ENCODE data around the gene CIDEB.
A peak's percentile ranks its signal among the peaks of the same experiment; 100 is the strongest.

Gene CIDEB

DNA sequence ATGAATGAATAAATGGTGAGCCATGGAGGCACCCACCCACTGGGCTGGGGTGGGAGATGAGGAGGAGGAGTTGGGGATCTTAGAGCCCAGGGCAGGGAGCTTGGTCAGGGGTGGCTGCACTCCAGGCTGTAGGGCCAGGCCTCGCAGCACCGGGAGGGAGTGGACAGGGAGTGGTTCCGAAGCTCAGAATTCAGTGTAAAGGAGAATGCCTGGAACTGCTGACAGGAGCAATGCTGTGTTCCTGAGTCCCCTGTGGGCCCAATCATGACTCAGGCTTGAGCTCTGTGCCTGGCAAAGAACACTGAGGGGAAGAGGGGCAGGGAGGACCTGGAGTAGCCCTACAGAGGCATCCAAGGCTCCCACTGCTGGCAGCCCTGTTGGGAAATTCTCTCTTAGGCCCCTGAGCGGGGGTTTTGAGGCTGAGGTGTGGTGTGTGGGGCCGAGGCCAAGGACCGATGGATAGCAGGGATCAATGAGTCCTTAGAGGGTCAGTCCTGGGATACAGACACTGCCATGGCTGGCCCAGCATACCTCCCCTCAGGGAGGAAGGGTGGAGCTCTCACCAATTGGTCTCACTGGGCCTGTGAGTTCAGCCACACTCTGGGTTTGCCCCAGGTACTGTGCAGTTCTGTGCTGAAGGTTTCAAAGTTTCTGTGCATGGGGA is 26.8 kb downstream of the CIDEB start:
- no peak overlapping the region for H3K4me3 Mint-ChIP-seq
- H3K4me1 Mint-ChIP-seq, result peaks cover 56 to 72% of the 10 kb centered on the region in 2 donors
- peaks cover 9 to 15% of the 10 kb centered on the region in 2 donors for H3K36me3 Mint-ChIP-seq
- H3K27ac Mint-ChIP-seq, result peak overlapping the region; percentile 91
- DNase-seq (no peak), ATAC-seq (replicated peaks) (no peak)
- H3K27me3 Mint-ChIP-seq, result no peaks in the 10 kb centered on the region
- peaks cover 7 to 8% of the 10 kb centered on the region in 2 donors for H3K9me3 Mint-ChIP-seq

DNA sequence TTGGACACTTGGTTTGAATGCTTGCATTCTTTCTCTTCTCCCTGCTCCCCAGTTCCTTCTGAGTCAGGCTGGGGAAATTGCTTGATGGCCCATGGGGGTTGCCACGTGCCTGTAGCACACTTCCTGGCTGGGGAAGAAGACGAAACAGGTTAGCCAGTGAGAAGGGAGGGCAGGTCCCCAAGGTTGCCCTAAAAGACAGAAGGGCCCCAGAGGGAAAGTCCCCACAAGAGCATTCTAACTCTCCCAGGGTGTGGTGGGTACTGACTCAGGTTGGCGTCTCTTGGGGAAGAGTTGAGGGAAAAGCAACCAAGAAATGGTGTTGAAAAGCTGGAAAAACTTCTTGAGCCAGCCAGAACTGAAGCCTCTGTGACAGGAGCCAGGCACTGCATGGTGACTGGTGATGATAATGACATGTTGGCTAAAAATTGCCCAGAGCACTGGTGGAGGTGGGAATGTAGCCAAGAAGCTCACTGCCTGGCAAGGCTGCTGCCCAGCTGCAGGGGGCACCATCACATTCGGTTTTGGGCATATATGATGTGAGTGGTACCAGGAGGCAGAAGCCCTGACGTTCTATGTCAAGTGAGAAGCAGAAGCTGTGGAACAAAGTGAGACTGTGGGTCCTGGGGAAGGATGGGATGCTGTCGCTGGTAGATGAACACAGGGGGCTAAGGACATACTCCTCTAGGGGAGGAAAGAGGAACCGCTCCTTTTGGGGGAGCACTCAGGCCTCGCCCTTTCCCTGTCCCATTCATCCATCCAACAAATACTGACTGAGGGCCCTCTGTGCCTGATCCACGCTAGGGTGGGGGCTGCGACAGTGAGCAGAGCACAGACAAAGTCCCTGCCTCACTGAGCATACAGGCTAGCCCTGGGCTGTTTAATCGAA is 28.2 kb downstream of the CIDEB start:
- Mint-ChIP-seq H3K27me3 (no peaks in the 10 kb centered on the region), H3K4me1 (peaks cover 62 to 76% of the 10 kb centered on the region in 2 donors), H3K27ac (peak overlapping the region; percentile 81), H3K36me3 (peaks cover 8 to 15% of the 10 kb centered on the region in 2 donors), H3K9me3 (peaks cover 7 to 8% of the 10 kb centered on the region in 2 donors), H3K4me3 (peak overlapping the region; percentile 8 to 36)
- ATAC-seq (replicated peaks) (peak; percentile 89), DNase-seq (peak; percentile 67)

DNA sequence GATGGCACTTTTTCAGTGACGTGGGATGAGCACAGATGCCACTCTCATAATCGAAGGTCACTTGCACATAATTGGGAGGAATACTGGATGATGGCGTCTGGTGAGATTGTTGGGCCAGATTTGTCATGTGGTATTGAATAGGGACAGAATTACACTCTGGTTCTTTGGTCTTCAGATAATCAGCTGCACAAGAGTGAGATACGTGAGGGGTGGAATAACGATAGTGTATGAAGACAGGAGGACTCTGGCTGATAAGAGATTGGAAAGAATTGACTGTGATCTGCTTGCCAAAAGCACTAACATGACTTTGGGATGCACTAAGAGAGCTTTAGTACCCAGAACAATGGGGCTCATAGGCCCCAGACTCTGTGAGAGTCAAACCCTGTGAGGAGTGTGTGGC is 29.4 kb downstream of the CIDEB start:
- no peak for DNase-seq
- peaks cover 8 to 15% of the 10 kb centered on the region in 2 donors for H3K36me3 Mint-ChIP-seq
- H3K9me3 Mint-ChIP-seq, result peaks cover 7 to 8% of the 10 kb centered on the region in 2 donors
- H3K27ac Mint-ChIP-seq, result peak overlapping the region; percentile 81
- no peak for ATAC-seq (replicated peaks)
- H3K4me3 Mint-ChIP-seq, result peak overlapping the region in 1 of 2 donors; percentile 0
- no peaks in the 10 kb centered on the region for H3K27me3 Mint-ChIP-seq
- peaks cover 65 to 87% of the 10 kb centered on the region in 2 donors for H3K4me1 Mint-ChIP-seq

DNA sequence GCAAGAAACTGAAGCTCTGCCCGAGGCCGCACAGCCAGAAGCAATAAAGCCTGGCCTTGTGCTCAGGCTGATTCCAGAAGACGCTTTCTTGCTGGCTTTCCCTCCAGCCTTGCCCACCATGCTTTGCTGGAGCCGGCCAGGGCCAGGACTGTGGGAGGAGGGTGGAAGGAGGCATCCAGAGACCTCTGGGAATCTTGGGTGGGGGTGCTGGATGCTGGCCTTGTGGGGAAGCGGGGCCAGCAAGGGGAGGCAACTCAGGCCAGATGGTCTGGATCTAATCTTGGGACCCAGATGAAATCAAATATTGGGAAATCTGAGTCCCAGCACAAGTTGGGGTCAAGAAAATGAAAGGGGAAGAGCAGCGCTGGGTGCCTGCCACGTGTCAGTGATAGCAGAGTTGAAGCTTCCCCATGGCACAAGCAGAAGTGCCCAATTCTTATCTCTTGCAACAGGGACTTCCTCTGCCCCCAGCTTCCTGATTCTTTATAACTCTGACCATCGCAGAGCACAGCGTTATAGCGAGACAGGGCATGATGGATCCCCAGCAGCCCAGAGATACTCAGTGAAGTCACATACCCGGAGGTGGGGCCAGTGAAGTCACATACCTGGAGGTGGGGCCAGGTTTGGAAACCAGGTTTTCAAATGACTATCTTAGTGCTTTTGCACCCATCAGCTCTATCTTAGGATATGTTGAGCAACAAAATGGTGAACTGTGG is 30.0 kb downstream of the CIDEB start:
- peak; percentile 9 to 13 for ATAC-seq (replicated peaks)
- H3K36me3 Mint-ChIP-seq, result peaks cover 8 to 15% of the 10 kb centered on the region in 2 donors
- H3K4me1 Mint-ChIP-seq, result peaks cover 70 to 93% of the 10 kb centered on the region in 2 donors
- H3K9me3 Mint-ChIP-seq, result peaks cover 7 to 8% of the 10 kb centered on the region in 2 donors
- H3K27me3 Mint-ChIP-seq, result no peaks in the 10 kb centered on the region
- peak overlapping the region; percentile 81 for H3K27ac Mint-ChIP-seq
- H3K4me3 Mint-ChIP-seq, result peak overlapping the region; percentile 18 to 22
- peak; percentile 21 for DNase-seq

DNA sequence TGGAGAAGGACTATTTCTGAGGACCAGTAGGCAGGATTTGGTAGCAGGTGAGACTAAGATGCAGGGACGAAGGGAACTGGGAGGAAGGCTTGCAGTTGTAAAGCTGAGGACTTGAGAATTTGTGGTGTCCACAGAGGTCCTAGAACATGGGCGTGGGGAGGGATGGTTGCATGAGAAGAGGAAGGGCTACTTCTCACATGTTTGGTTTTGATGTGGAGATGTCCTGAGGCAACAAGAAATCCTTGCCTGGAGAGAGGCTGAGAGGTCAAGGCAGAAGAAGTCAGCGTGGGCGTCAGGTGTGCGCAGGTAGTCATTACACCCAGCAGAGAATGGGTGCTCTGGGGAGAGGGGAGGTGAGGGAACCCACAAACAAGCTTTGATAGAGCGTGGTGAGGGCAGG is 30.7 kb downstream of the CIDEB start:
- ATAC-seq (replicated peaks), result no peak
- Mint-ChIP-seq H3K36me3 (peaks cover 8 to 18% of the 10 kb centered on the region in 2 donors), H3K27ac (peak overlapping the region; percentile 81), H3K4me1 (peaks cover 73 to 93% of the 10 kb centered on the region in 2 donors), H3K9me3 (peaks cover 7 to 8% of the 10 kb centered on the region in 2 donors), H3K4me3 (peak overlapping the region; percentile 2 to 39), H3K27me3 (no peaks in the 10 kb centered on the region)
- DNase-seq, result no peak

DNA sequence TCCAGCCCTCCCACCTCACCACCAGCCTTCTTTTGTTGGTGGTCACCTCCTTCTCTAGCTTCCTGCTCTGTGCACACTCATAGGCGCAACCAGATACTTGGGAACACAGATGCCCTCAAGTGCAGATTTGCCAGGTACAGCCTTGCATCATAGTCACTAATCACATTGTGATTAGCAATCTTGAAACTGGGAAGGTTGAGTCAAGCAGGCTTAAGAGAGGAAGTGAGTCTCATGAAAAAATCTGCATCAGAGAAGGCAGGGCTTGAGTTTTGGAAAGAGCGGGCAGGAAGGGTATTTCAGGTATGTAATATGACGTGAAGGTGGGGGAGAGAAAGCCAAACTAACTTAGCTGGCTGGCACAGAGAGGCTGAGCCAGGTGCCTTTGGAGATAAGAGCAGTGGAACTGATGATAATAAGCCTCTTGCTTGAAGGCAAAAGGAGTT is 33.7 kb downstream of the CIDEB start:
- Mint-ChIP-seq H3K27ac (peak overlapping the region; percentile 77), H3K36me3 (peaks cover 13 to 22% of the 10 kb centered on the region in 2 donors), H3K4me3 (peak overlapping the region; percentile 22 to 25), H3K4me1 (peaks cover 55 to 77% of the 10 kb centered on the region in 2 donors), H3K9me3 (peaks cover 7 to 8% of the 10 kb centered on the region in 2 donors), H3K27me3 (no peaks in the 10 kb centered on the region)
- ATAC-seq (replicated peaks), result peak; percentile 67 to 72
- peak; percentile 66 for DNase-seq

DNA sequence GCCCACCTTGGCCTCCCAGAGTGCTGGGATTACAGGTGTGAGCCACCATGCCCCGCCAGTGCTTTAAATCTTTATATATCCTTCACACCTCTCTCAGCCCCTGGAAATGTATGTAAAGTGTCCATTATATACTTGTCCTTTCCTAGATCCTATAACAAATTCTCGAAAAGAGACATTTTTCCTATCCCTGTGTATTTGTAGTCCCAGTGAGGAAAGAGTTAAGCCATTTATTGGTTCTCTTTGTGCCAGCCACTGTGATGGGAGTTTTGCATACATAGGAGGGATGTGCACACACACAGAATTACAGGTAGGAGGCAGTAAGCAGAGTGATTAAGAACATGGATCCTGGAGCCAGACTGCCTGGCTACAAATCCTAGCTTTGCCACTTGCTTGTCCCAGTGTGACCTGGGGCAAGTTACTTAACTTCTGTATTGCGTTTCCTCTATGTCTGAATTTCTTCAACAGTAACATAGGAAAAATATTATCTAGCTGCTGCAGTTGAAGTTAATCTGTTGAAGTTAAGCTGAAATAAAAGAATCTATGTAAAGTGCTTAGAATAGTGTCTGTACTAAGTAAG is 34.3 kb downstream of the CIDEB start:
- Mint-ChIP-seq H3K36me3 (peaks cover 13 to 24% of the 10 kb centered on the region in 2 donors), H3K27me3 (no peaks in the 10 kb centered on the region), H3K4me3 (no peak overlapping the region), H3K27ac (peak overlapping the region; percentile 77), H3K9me3 (peaks cover 5% of the 10 kb centered on the region in 2 donors), H3K4me1 (peaks cover 51 to 71% of the 10 kb centered on the region in 2 donors)
- DNase-seq, result no peak
- ATAC-seq (replicated peaks), result no peak

DNA sequence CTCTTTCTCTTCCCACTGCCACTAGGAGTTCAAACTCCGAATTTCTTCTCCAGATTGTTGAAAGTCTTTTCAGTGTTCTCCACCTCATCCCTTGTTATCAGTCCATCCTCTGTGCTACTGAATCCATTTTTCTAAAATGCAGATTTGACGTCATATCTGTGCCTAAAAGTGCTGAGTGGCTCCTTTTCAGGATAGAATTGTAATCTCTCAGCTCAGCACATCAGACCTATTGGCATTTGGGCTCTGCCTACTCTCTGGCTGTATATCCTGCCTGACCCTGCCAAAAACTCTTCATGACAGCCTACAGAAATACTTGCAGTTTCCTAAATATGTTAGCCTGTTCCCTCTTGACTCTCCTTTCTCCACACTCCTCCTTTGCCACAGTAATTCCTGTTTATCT is 35.3 kb downstream of the CIDEB start:
- peak overlapping the region; percentile 92 for H3K27ac Mint-ChIP-seq
- H3K27me3 Mint-ChIP-seq, result no peaks in the 10 kb centered on the region
- peak overlapping the region; percentile 26 to 27 for H3K4me3 Mint-ChIP-seq
- DNase-seq (no peak), ATAC-seq (replicated peaks) (no peak)
- peaks cover 11 to 23% of the 10 kb centered on the region in 2 donors for H3K36me3 Mint-ChIP-seq
- H3K4me1 Mint-ChIP-seq, result peaks cover 40 to 60% of the 10 kb centered on the region in 2 donors
- H3K9me3 Mint-ChIP-seq, result no peaks in the 10 kb centered on the region

DNA sequence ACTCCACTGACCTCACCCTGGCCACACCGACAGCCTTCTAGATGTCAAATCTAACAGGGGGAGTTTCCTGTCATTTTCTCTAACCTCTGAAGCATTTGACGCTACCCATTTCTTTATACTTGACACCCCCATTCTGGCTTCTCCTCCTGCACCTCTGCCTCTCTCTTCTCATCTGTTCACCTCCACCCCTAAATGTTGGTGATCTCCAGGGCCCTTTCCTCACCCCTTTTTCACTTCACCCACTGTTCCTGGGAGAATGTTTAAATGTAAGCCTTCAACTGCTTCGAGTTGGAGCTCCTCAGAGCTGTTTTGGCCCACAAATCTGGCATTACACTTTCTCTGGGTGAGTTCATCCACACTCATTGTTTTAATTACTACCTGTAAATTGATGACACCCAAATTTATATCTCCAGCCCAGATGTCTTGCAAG is 35.9 kb downstream of the CIDEB start:
- peaks cover 38 to 54% of the 10 kb centered on the region in 2 donors for H3K4me1 Mint-ChIP-seq
- peak overlapping the region; percentile 92 for H3K27ac Mint-ChIP-seq
- ATAC-seq (replicated peaks) (no peak), DNase-seq (no peak)
- no peaks in the 10 kb centered on the region for H3K27me3 Mint-ChIP-seq
- H3K36me3 Mint-ChIP-seq, result peaks cover 17 to 25% of the 10 kb centered on the region in 2 donors
- H3K4me3 Mint-ChIP-seq, result peak overlapping the region; percentile 93 to 95
- no peaks in the 10 kb centered on the region for H3K9me3 Mint-ChIP-seq

DNA sequence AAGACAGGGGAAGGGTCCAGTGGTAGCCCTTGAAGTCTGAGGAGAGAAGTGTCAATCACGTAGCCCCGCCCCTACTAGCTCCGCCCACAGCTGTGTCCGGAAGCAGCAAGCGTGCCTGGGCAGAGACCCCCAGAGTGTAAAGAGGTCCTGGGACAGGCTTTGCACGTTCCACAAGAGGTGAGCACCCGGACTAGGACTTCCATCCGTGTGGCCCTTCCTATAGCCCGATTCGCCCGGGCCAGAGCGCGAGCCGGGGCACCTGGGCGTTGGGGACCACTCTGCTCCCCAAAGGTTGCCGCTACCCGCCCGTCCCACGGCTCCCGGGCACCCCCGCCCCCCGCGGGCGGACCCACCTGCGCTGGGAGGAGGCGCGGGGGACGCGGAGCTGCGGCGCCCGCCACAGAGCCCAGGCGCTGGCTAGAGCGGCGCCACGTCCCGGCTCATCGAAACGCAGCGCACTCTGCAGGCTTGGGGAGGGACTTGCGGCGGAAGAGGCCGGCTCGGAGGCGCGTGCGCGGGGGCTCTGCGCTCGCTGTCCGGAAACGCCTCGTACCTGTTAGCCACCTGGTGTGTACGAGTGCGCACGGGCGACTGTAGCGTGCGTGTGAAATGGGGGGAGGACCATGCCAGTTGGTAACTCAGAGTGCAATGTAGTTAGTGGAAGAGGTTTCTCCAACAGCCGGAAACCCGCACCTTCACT is 36.5 kb downstream of the CIDEB start, which contains the start of gene RABGGTA:
Gene RABGGTA (minus strand): TSS at position 464 of the 700 bp plus-strand sequence. CDS start 482 bp downstream, outside the sequence.
- peaks cover 23 to 29% of the 10 kb centered on the region in 2 donors for H3K36me3 Mint-ChIP-seq
- H3K4me1 Mint-ChIP-seq, result peaks cover 35 to 49% of the 10 kb centered on the region in 2 donors
- peak; percentile 89 for DNase-seq
- no peaks in the 10 kb centered on the region for H3K27me3 Mint-ChIP-seq
- no peaks in the 10 kb centered on the region for H3K9me3 Mint-ChIP-seq
- peak within 1 kb of the TSS; percentile 92 for H3K27ac Mint-ChIP-seq
- H3K4me3 Mint-ChIP-seq, result peak within 1 kb of the TSS; percentile 93 to 95
- peak; percentile 85 to 89 for ATAC-seq (replicated peaks)

DNA sequence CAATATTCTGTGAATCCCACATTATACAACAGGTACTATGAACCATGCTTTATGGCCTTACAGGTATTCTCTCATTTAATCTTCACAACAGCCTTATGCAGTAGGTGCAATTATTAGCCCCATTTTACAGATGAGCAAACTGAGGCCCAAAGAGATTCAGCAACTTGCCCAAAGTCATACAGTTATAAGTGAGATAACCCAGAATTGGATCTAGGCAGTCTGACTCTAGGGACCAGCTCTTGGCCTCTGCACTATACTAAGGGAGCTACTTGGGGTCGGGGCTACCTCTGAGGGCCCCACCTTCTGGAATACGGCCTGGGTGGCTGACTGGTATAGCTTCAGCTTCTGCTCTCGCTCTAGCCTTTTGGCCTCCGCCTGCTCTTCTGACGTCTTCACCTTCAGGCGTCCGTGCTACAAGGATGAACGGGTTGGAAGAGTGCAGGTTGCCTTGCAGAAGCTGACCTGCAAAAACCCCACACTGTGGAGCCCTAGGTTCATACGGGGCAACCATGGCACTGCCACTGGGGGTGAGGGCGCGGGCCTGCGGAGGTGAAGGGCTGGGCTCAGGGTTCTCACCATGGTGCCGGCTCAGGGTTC is 37.1 kb downstream of the CIDEB start:
- Mint-ChIP-seq H3K36me3 (peaks cover 25 to 31% of the 10 kb centered on the region in 2 donors), H3K4me3 (peak overlapping the region; percentile 93 to 95), H3K27me3 (no peaks in the 10 kb centered on the region), H3K4me1 (peaks cover 34 to 48% of the 10 kb centered on the region in 2 donors), H3K27ac (peak overlapping the region; percentile 92), H3K9me3 (no peaks in the 10 kb centered on the region)
- DNase-seq (no peak), ATAC-seq (replicated peaks) (no peak)

DNA sequence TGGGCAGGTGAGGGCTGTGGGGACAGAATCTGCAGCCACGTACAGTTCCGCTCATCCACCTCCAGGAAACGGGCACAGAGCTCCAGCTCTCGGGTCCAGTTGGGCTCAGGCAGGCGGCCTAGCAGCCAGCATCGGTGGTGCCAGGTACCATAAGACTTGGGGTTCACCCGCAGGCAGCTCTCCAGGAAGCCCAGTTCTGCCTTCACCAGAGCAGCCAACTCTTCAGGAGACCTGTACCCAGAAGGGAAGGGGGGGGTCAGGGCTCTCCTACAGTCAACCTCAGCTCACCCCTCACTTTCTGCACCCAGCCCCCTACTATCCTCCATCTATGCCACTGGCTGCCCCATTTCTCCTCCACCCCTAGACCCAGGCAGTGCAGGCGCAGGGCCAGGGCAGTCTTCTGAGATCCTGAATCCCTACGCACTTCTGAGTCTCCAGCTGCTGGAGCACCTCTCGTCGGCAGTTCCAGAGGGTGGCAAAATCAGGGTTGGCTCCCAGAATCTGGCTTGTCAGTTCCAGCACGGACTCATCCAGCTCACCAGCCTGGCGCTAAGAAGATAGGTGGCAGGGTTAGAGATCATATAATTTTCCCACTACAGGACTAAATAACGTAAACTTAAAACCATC is 37.8 kb downstream of the CIDEB start:
- peak overlapping the region in 1 of 2 donors; percentile 17 for H3K4me3 Mint-ChIP-seq
- H3K27ac Mint-ChIP-seq, result peak overlapping the region; percentile 79
- no peaks in the 10 kb centered on the region for H3K27me3 Mint-ChIP-seq
- H3K36me3 Mint-ChIP-seq, result peaks cover 26 to 31% of the 10 kb centered on the region in 2 donors
- ATAC-seq (replicated peaks) (no peak), DNase-seq (no peak)
- peaks cover 30 to 42% of the 10 kb centered on the region in 2 donors for H3K4me1 Mint-ChIP-seq
- H3K9me3 Mint-ChIP-seq, result no peaks in the 10 kb centered on the region

All from stimulated activated naive B cell treated with anti-CD40 and anti-IgM and Interleukin-4, amounts not matched to agents 10 μg/mL and 1 μg/mL and 100 μg/mL, for 72 hours (primary cell).